ENCODE results near the gene PNMT. TPM values are rescaled to one million over a fixed set of nuclear protein-coding genes. Genes with fewer than 3 reads are reported as not detected.

Gene PNMT, protein sequence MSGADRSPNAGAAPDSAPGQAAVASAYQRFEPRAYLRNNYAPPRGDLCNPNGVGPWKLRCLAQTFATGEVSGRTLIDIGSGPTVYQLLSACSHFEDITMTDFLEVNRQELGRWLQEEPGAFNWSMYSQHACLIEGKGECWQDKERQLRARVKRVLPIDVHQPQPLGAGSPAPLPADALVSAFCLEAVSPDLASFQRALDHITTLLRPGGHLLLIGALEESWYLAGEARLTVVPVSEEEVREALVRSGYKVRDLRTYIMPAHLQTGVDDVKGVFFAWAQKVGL
- polyA plus RNA-seq (ENCODE audit: insufficient read length in 3 of 3), result 1 to 10 TPM; 1.2 to 3.2 (median 2.1) TPM

DNA sequence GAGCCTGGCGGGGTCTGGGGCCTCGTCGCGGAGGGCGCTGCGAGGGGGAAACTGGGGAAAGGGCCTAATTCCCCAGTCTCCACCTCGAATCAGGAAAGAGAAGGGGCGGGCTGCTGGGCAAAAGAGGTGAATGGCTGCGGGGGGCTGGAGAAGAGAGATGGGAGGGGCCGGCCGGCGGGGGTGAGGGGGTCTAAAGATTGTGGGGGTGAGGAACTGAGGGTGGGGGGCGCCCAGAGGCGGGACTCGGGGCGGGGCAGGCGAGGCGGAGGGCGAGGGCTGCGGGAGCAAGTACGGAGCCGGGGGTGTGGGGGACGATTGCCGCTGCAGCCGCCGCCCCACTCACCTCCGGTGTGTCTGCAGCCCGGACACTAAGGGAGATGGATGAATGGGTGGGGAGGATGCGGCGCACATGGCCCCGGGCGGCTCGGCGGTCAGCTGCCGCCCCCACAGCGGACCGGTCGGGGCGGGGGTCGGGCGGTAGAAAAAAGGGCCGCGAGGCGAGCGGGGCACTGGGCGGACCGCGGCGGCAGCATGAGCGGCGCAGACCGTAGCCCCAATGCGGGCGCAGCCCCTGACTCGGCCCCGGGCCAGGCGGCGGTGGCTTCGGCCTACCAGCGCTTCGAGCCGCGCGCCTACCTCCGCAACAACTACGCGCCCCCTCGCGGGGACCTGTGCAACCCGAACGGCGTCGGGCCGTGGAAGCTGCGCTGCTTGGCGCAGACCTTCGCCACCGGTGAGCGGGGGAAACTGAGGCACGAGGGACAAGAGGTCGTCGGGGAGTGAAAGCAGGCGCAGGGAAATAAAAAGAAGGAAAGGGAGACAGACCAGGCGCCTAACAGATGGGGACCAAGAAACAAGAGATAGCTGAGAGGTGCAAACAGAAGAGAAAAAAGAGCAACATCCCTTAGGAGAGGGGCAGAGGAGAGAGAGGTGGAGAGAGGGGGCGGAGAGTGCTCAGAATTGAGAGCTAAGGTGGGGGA lies at the start of gene PNMT:
PNMT (plus strand) TSS at position 509 of the 980 bp plus-strand sequence; CDS start at position 532, 23 bp downstream.
- DNase-seq (ENCODE audit: low read depth in 3 of 3, low spot score in 2 of 3), result no peak

DNA sequence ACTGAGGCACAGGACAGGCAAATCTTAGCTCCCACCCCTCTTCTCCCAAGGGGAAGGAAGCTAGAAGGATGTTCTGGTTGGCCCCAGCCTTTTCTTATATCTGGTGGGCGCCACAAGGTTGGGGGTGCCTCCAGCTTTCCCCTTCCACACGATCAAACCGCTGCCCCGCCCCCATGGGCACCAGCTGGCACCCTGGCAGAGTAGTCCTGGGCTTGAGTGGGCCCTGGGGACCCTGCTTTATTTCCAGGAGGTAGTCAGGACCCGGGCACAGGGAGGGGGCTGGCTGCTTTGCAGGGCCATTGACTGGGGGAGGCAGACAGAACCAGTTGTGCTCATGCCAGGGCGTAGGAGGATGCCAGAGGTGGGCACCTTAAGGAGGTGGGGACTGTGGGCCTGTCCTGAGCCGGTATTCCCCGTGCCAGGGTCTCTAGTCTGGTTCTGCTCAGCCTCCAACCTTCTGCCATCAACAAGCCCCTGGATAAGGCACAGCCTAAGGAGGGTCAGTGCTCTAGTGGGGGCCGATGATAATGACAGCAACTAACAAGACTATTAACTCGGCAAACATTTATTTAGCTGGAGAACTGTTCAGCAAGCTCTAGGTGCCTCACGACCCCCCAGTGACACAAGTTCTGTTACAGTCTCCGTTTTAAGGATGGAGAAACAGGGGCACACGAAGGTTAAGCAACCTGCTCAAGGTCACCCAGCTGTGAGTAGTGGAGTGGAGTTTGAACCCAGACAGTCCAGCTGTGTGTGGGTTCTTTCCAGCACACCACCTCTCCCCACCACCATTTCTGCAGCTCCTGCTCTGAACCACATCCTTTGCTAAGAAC lies 49.1 kb upstream of the PNMT start:
- no peak for DNase-seq (ENCODE audit: low read depth in 3 of 3, low spot score in 2 of 3)

DNA sequence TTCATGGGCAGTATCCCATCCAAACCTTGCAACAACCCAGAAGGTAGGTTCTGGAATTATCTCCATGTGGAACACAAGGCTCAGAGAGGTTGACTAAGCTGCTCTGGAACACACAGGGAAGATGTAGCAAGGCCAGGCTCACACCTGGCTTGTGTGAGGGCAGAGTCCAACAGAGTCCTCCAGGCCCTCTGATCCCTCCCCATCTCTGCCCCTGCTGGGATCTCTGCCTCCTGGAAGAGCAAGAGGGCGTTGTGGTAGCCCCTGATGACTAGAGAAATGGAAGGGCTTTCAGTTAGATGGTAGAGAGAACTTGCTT lies 48.5 kb upstream of the PNMT start:
- DNase-seq (ENCODE audit: low read depth in 3 of 3, low spot score in 2 of 3), result no peak

DNA sequence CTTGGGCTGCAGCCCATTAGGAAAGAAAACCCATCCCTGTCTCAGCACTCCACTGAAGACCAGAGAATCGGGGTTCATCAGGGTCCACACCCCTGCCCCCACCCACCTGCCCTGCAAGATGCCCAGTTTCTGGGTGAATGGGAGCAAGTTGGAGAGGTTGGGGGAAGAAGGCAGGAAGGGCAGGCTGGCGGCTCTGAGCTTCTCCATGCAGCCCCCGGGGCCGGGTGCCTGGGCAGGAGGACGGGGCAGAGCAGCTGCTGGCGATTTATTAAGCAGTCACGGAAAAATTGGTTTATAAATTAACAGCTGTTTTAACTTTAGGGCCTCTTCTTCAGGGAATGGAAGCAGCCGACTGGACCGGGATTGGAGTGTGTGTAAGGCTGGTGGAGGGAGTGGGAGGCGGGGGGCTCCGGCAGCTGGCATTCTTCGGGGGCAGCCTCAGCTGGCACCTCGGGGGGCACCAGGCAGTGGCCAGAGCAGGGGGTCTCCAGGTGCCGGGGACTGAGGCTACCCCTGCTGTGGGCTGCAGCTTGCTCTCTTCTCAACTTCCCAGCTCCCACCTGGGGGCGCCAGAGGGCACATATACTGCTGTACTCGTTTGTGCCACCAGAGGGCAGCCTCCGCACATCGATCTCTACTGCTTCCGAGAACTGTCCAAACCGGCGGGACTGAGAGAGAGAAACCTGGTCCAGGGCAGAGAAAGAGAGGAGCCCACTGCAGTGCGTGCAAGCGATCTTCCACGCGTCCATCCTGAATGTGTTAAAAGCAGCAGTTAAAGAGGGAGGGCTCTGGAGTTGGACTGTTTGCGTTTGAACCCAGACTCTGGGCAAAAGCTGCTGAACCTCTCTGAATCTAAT lies 46.5 kb upstream of the PNMT start:
- peak in 1 of 3 donors; percentile 80 for DNase-seq (ENCODE audit: low read depth in 3 of 3, low spot score in 2 of 3)

DNA sequence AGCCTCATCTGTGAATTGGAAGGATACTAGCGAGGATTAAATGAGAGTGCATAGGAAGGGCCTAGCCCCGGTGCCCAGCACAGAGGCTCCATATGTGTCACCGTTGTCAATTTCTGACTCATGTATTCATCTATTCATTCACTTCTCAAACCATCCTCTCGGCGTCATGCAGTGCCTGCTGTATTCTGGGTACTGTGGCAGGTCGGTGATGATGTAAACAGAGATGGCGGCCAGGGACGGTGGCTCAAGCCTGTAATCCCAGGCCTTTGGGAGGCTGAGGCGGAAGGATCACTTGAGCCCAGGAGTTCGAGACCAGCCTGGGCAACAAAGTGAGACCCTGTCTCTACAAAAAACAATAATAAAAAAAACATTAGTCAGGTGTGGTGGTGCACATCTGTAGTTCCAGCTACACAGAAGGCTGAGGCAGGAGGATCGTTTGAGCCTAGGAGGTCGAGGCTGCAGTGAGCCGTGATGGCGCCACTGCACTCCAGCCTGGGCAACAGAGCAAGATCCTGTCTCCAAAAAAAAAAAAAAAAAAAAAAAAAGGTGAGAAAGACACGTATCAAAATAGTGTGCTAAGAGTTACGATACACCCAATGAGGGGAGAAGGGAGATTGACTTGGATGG lies 45.8 kb upstream of the PNMT start:
- no peak for DNase-seq (ENCODE audit: low read depth in 3 of 3, low spot score in 2 of 3)

DNA sequence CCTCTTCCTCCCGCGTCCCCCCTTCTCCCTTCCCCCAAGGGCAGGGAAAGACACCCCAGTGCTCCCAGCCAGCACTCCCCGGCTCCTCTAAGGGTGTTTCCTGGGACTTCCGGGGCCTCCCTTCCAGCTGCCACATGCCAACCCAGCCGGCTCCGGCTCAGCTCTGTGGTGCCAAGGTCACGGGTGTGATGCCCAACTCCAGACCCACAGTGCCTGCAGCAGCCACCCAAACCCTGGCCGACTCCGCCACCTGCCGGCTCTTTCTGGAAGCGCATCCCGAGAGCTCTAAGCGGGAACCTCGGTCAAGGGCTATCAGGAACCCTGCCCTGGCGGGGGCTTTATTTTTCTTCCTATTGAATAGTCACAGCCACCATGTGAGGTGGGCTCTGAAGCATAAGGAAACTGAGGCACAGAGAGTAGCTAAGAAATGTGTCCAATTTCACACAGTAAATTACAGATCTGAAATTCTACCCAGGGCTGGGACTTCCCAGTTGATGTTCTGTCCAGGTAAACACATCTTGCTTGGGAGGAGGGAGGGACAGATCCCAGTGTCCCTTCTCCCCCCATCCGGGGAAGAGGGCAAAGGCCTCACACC lies 44.8 kb upstream of the PNMT start:
- no peak for DNase-seq (ENCODE audit: low read depth in 3 of 3, low spot score in 2 of 3)

DNA sequence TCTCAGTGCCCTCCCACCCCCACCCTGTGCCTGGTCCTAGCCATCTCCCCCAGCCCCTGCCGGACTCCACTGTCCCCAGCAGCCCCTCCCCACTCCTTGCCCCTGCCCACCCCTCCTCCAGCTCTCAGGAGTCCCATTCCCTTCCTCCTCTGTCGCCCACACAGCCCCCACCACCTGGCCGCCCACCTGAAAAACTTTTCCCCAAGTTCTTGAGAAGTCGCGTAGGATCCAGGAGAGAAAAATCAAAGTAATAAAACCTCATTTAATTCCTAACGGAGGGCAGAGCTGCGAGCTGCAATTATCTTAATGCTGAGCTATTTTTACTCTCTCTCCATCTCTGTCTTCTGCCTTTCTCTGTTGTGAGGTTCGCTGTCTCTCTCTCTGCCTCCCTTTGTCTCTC lies 43.9 kb upstream of the PNMT start:
- no peak for DNase-seq (ENCODE audit: low read depth in 3 of 3, low spot score in 2 of 3)

DNA sequence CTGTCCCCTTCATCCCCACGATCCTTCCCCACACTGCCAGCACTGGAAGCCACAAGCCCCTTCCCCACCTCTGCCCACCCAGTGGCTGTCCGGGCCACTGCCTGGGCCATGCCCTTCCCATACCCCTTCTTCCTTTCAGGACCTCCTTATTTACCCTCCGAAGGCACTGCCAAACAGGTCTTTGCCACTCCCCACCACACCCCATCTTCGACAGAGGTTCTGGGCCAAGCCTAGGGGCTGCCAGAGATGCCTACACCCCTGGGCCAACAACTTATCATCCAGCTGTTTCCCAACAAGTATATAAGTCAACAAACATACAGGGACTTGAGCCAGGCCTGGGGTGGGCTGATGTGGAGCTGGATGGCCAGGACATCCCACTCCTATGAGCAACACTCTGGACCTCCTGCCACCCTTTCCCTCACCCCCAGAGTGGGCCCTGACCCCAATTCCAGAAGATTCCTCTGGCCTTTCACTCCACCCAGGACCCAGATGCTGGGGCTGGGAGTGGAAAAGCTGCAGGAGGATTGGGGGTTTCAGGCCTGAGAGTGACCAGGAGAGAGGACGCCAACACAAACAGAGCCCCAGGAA lies 43.0 kb upstream of the PNMT start:
- DNase-seq (ENCODE audit: low read depth in 3 of 3, low spot score in 2 of 3), result no peak

DNA sequence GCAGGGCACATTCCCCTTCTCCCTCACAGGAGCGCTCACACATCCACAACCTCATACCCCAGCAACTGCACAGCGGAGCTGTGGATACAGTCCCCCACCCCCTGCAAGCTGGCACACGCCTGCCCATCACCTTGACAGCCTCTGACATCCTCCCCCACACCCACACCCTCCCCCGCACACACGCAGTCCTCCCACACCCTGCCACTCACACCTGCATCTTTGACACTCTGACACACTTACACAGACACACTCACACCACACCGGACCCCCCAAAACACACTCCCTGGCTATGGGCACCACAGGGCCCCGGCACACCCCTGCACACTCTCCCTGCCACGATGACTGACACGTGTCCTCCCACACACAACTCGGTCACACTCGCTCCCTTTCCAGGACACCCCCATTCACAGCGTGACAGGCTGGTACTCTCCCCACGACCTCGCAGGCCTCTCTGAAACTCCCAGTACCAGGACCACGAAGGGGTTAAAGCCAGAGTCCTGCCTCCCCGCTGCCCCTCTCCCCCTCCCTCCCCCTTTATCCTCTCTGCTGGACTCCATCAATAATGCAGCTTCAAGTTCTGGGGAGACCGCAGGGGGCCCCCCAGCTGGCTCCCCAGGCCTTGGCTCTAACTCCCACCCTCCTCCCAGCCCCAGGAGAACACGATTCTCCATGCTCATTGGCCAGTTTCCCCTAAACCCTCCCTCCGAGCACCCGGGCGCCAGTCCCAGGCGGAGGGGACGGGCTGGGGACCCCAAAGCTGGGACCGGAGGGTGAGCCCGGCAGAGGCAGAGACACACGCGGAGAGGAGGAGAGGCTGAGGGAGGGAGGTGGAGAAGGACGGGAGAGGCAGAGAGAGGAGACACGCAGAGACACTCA lies 41.8 kb upstream of the PNMT start, which contains the start of gene PPP1R1B:
PPP1R1B (plus strand) TSS at position 782 of the 876 bp plus-strand sequence. CDS start 441 bp downstream, outside the sequence.
- no peak for DNase-seq (ENCODE audit: low read depth in 3 of 3, low spot score in 2 of 3)

DNA sequence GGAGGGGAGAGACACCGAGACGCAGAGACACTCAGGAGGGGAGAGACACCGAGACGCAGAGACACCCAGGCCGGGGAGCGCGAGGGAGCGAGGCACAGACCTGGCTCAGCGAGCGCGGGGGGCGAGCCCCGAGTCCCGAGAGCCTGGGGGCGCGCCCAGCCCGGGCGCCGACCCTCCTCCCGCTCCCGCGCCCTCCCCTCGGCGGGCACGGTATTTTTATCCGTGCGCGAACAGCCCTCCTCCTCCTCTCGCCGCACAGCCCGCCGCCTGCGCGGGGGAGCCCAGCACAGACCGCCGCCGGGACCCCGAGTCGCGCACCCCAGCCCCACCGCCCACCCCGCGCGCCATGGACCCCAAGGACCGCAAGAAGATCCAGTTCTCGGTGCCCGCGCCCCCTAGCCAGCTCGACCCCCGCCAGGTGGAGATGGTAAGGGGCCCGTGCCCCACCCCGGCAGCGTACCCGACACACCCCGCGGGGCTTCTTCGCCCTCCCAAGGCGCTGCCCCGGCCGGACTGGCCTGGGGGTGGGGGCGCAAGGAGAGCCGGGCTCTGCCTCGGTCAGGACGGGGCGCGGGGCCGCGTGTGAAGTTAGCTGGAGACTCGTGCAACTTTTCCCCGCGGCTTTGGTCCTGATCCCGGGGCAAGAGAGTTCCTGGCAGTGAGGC lies 41.1 kb upstream of the PNMT start:
- no peak for DNase-seq (ENCODE audit: low read depth in 3 of 3, low spot score in 2 of 3)

DNA sequence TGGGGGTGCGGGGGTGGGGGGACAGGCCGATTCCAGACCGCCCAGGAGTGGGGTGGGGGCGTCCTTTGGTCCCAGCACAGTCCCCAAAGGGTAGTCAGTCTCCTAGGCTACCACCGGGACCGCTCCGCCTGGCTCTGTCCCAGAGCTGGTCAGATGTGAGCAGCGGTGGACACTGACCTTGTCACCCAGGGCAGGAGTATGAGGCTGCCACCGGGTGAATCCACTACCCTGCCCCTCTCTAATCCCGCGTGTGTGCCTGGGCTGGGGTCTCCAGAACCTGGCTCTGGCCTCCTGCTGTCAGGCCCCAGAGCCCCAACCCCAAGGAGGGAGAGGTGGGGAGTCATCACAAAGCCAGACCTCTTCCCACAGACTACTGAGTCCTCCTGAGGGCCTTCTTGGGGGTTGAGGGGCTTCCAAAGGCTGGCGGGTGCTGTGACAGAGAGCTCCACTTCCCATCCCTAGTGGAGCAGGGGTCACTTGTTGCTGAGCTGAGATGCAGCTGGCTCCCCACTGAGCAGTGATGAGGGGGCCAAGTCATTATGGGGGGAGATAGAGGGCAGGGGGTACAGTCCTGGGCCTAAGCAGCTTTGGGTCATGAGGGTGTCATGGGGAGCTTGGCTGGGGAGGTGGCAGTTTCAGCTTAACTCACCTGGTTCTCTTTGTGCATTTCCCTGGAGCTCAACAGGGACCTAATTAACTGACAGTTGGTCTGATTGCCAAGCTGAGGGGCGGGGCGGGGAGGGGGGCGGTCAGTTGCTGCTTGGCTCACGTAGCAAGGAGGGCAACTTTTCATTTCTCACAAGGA lies 40.3 kb upstream of the PNMT start:
- DNase-seq (ENCODE audit: low read depth in 3 of 3, low spot score in 2 of 3), result no peak

DNA sequence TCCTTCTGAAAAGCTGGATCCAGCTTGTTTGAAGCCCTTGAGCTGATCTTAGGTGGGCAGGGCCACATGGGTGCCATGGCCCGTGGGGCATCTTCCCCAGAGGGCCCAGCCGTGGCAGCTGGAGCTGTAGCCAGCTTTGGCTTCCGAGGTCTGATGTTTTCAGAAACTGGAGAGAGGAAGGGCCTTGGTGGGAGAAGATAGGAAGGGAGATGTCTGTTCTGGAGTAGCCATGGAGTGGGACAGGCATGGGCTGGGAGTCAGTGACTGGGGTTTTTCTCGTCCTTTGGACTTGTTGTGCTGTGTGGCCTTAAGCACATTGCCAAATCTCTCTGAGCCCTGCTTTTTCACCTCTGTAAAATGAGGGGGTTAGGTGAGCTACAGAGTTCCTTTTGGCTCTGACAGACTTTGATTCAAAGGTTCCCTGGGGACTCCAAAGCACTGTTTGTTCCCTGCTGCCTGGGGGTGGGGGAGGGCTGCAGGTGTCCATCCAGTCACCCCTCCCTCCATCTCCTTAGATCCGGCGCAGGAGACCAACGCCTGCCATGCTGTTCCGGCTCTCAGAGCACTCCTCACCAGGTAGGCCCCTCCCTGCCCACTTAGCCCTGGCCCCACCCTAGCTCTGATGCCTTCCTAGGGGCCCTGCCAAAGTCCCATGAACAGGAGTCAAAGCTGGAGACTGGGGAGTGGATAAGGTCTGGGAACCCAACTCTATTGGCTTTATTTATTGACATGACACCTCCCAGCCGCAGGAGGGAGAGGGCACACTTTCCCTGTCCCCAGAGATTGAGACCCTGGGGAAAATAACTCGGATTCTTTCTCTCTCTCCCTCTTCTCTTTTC lies 39.4 kb upstream of the PNMT start:
- no peak for DNase-seq (ENCODE audit: low read depth in 3 of 3, low spot score in 2 of 3)

DNA sequence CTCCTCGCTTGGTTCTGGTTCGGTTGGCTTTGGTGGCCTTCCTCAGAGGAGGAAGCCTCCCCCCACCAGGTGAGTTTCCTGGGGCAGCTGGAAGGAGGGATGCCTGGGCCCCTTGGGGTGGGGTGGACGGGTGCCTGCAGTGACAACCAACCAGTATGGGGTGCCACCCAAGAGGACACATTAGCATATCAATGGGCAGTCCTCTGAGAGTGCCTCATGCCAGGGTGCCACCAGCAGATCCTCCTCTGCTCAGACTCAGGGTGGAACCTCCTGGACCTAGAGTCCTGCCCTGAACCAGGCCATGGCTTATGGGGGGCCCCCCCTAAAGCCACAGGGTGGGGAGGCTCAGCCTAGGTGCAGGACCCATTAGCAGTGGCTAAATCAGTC lies 38.8 kb upstream of the PNMT start:
- DNase-seq (ENCODE audit: low read depth in 3 of 3, low spot score in 2 of 3), result no peak

DNA sequence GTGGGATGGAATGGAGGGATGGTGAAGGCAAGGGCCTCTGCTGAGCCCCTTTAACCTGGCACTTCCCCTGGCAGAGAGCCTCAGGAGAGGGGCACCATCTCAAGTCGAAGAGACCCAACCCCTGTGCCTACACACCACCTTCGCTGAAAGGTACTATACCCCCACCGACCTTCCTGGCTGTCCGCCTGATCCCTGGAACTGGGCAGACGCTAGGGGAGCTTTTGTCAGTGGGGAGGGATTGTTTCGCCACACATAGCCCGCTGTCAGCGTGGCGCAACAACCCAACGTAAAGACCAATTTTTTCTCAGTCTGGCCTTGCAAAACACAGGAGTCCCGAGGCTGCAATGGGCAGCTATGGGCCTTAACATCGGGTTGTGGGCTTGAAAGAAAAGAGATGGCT lies 38.4 kb upstream of the PNMT start:
- DNase-seq (ENCODE audit: low read depth in 3 of 3, low spot score in 2 of 3), result no peak

DNA sequence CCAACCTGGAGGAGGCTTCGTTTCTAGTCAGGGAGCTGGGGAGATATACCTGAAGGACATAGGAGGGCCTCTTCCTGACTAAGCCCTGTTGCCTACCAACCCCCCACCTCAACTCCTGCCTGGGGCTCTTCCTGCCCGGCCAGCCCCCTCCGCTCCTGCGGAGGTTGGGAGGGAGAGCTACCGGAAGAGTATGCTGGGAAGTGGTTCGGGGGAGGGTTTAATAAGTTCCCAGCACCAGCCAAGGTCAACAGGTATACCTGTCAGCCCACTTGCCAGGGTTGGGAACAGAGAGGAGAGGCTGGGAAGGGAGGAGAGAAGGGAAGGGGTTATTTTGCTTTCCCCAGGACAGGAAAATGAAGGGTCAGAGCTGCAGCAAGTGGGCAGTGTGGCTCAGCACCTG lies 36.9 kb upstream of the PNMT start:
- no peak for DNase-seq (ENCODE audit: low read depth in 3 of 3, low spot score in 2 of 3)
